Stimulated activated CD4-positive, alpha-beta T cell treated with anti-CD3 and anti-CD28 coated beads, Interleukin-1b, Interleukin-23, amount 100 ng/mL, for 4 hours (primary cell): ENCODE results near the gene RABIF.

Experiments
- DNase-seq, 2 donors: peaks; one replicate each; pipeline ENCODE4 v3.0.0-alpha.2; 2020; ENCODE audit warnings: low read depth in 2 of 2

The RABIF gene

DNA sequence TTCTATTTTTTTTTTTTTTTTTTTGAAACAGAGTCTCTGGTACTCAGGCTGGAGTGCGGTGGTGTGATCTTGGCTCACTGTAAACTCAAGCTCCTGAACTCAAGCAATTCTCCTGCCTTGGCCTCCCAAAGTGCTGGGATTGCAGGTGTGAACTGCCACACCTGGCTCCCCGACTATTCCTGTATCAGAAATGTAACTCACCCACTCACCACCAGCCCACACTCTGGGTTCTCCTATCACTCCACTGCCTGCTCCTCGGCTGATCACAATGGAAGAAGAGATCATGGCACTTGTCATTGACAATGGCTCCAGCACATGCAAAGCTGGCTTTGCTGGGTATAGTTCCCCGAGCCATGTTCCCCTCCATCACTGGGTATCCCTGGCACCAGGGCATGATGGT lies 15.9 kb downstream of the RABIF start:
- no peak for DNase-seq

DNA sequence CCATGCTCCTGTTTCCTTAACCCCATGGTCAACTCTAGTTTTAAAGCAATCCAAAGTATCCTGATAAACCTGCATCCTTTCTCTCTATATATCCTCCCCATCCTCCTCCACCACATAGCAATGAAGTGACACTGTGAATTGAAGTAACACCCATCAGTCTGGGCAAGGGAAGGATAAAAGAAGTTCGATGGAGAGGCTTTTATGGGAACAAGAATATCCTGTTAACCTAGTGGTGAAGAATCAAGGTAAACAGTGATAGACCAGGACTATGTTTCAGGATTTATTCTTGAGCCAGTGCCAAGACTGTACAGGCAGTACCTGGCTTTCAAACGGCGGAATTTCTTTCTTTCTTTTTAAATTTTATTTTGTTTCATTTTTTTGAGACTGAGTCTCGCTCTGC lies 17.6 kb downstream of the RABIF start:
- no peak for DNase-seq

DNA sequence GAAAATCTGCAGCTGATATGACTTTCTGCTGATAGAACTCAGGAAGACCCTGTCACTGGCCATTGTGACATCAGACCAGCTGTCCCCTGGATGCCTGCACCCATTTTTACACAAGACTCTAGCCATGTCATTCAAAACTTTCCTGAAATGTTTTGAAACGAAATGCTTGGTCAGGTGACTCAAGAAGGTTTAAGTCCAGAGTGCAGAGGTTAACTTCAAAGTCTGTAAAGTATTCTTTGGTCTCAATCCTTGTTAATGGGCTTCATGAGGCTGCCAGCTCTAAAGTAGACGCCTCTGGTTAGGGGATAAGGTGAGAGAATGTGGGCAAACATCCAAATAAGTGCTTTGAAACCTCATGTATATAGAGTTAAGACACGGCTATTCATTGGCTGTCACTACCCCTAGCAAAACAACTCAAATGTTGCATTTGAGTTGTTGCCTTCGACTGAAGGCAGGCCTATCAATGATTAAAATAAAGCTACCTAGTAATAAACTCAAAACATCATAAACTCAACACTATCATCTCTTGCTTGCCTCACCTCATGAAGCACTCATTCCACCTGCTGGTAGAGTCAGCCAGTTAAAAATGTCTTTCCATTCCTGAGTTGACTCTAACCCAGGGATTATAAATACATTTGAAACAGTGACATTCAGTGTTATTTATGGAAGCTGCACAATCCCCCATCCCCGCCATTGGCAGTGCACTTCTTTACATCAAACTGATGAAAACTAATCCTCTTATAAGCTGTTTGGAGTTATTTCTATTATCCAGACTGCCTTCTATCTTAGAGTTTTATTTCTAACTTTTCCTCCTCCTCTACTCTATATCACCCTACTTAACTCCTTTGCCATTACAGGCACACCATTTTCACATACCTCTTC lies 26.0 kb downstream of the RABIF start:
- no peak for DNase-seq

DNA sequence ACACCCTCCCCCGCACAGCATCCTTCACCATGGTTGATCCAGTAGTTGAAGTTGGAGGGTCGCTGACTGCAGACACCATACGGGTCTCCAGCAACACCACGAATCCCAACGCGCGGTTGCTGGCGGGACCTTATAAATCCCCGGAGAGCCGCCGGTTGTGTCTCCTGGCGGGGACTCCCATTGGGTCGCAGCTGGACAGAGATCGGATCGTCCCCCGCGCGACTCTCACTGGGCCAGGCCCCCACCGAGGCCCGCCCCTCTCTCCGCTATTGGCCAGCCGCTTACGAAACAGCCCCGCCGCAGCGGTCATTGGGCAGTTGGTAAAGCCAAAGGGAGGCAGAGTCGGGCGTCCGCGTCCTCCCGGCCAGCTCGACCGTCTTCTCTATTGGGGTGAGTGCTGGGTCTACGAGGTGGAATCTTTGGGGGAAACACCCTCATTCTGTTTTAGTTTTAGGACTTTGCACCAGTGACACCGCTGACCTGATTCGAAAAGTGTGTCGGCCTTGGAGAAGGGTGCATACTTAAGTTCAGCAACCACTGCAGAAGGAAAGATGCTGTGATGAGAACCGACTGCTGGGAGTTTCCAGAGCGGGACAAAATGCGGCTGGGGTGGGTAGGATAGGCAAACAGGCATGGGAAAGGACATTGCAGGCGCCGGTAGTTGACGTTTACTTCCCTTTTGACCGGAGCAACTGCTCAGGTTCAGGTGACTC lies 27.4 kb downstream of the RABIF start:
- no peak for DNase-seq

DNA sequence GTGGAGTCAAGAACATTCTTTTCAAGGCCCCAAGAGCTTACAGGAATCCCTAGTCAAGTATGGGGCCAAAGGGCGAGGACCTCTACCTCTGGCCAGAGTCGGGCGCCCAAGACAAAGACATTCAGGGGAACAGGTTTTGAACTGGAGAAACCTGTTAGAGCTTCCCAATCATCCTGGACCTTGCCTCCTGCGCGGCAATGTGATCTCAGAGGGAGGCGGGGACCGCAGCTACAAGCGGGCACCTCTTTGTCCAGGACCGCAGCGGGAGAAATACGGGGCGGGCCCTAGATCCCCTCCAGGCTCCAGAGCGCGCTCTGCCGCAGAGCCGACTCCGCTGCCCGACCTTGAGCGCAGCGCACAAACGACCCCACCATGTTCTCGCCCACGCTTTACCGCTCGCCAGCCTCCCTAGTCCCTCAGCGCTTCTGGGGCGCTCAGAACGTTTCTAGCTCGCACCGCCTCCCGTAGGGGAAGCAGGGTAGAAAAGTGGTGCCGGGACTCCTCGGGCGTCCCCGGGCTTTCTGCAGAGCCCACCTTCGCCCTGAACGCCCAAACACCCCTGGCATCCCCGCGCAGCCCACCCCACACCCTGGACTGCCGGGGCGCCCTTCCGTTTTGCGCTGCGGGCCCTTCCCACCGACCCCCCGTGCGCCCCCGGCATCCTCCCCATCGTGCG lies 28.1 kb downstream of the RABIF start:
- peak in 1 of 2 donors; percentile 15 for DNase-seq

DNA sequence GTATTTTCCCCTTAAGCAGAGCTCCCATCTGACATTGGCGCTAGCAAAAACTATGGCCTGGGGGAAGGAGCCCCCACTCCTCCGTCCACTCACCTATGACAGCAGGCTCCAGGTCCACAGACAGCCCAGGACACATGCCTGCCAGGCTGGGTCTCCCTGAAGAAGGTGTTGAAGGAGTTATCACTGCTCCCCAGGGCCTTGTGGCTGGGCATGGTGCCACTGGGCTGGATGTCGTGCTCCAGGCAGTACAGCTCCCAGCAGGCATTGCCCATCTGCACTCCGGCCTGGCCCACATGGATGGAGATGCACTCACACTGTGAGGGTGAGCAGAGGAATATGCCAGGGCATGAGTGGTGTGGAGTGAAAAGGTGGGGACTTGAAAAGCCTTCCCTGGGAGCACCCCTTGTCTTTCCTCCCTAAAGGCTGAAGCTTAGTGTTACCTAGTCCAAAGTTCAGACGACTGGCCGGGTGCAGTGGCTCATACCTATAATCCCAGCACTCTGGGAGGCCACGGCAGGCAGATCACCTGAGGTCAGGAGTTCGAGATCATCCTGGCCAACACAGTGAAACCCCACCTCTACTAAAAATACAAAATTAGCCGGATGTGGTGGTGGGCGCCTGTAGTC lies 30.0 kb downstream of the RABIF start:
- no peak for DNase-seq

DNA sequence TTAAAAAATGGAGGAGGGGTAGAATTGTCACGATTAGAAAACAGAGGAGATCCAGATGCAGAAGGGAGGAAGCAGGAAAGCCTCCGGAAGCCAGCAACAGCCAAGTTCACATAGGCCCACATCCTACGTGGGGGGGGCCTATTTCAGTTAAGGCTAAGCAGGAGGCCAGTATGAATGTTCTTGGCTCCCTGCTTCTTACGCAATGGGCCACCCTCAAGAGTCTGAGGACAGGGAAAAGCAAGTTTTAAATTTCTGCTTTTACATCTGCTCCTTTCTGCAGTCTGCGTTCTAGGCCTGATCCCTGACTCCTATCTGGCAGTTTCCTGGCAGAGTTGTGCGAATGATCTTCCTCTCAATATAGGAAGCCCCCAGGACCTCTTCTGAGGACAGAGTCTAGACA lies 30.6 kb downstream of the RABIF start:
- DNase-seq: no peak

DNA sequence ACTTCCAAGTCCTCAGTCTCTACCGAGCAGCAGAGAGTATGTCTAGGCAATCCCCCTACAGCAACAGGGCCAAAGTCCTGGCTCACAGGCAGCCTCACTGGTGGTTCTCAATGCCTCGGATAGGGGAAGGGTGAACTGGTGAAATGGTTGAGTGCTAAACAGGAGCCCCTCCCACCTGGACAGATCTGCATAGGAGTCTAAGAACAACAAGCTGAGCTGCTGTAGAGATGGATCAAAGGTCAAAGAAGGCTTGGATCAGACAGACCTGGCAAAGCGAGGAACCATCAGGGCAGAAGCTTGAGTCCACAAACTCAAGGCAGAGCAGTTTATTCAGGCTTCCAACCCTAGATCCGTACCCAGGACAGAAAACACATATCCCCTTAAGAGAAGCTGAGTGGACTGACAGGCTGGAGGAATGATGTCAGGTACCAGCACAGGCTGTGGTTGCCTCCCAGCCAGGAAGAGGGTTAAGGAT lies 31.8 kb downstream of the RABIF start:
- no peak for DNase-seq

DNA sequence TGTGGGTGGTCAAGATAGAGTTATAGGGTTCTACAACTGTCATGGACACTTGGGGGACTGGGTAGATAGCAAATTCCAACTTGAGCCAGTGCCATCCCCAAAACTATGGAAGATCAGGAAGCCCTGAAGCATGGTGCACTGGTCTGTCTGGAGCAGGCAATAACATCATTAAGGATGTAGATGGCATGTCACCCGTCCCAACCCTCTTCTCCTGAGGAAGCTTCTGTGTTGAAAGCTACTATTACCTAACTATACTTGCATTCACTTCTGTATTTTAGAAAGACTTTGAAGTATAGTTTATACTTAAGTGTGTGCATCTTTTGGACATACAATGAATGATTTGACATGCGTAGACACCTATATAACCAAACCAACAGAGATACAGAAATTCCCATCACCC lies 32.9 kb downstream of the RABIF start:
- no peak for DNase-seq

DNA sequence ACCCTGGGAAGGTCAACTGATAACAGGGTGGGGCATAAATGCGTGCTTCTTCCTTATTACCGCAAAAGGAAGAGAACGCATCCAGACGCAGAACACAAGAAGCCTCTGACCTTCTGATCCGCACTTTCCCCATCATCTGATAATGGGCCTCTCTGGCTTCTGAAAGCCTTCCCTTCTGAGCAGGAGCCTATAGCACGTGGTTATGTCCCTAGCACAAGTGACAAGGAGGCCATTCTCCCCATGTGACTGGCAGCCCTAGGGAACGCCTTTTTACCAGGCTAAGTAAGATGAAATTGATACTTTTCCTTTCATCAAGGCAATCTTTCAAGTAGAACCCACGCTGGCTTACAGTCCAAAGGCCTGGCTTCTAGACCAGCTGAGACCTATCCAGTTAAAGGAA lies 34.2 kb downstream of the RABIF start:
- DNase-seq: no peak

DNA sequence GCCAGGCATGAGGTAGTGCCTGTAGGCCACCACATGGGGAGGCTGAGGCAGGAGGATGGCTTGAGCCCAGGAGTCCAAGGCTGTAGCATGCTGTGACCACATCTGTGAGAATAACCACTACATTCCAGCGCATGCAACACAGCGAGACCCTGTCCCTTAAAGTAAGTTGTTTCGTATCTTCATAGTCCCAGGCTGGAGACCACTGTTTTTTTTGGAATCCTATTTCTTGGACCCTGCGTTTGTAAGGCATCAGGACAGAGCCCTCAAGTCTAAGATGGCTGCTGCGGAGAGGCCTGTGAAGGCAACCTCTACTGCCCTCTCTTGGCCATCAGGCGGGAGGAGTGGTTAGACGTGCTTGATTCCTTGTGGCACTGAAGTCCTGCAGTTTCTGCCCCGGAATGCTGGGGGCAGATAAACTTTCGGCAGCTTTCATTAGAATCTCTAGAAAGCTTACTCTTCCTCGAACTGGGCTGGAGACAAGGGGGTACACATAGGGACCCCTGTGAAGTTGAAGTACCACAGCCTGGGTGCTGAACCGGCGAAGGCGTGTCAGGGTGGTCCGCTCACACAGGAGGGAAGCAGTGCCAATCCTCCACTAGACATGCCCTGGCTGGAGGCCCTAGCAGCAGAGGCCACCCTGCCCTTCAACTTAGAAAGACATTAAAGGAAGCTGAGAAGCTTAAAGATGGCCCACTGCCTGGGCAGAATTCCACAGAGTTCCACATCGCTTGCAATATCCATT lies 36.6 kb downstream of the RABIF start:
- DNase-seq: peak in 1 of 2 donors; percentile 23

DNA sequence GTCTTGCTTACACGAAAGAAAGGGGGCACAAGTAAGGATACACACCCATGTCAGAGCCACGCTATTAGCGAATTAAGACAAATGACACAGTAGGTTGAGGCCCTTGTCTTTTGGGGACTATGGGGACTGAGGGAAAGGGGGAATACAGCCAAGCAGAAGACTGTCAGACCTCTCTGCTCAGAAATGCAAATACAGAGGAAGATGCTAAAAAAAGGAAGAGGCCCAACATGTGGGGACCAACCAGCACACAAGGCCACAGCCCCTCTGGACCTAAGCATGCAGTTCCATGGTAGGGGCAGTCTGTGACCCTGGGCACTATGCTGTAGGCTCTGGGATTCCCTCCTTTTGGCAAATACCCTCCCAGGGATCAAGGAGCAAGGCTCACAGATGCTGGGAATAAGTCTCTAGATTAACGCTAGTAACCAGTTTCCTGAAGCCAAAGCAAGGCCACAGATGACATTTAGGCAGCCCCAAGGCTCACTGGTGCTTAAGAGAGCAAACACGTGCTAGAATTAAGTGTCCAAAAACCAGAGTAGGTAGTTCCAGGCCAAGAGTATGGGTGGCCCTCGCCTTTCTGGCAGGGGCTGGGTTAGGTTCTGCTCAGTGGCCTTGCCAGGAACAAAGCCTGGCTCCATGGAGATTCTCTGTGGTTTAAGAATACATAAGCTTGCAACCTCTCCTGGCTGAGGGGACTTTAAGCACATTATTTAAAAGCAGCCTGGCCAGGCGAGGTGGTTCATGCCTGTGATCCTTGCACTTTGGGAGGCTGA lies 38.2 kb downstream of the RABIF start:
- no peak for DNase-seq

DNA sequence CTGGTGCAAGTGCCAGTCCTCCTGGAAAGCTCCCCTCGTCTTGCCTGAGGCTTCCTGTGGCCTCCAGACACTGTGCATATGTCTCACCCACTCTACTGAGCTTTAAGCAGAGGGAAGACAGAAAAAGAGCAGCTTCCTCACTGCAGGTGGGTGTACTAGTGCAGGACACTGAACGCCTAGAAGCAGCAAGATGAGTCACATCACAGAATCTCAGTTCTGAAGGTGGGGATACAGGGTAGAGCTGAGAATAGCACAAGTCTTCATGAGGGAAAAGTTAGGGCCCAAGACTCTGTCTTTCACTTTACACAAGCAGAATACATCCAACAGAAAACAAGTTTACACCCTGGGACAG lies 40.8 kb downstream of the RABIF start:
- DNase-seq: no peak

DNA sequence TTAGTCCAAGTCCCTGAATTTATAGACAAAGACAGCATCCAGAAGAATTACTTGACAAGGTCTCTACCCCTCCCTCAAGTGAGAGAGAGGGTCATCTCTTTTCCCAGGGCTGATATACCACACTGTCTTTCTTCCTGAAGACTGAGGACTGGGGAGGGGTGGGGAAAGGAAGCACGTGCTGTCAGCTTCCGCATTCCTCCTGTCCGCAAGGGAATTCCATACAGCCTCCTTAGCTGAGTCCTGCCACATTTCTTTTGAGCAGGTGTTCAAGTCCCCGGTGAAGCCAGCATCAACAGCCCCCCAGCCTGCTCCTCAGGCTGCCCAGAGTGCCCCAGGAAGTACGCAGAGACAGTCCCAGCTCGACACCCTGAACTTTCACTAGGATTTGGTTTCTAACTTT lies 44.0 kb downstream of the RABIF start:
- DNase-seq: no peak

DNA sequence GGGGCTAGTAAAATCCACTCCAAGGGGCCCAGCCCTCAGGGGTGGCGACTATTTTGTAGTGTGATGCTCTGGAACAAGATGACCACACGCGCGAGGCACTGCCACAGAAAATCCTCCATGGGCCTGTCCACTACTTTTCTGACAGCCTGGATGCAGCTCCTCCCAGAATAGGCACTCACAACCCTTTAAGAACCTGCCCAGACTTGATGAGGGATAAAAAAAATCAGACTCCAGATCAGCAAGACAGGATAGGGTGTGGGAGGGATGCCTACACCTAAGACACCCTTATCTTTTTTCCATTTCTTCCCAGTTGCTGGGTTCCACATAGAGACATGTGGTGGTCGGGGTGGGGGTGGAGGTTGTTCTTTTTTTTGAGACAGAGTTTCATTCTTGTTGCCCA lies 44.7 kb downstream of the RABIF start:
- DNase-seq: no peak

DNA sequence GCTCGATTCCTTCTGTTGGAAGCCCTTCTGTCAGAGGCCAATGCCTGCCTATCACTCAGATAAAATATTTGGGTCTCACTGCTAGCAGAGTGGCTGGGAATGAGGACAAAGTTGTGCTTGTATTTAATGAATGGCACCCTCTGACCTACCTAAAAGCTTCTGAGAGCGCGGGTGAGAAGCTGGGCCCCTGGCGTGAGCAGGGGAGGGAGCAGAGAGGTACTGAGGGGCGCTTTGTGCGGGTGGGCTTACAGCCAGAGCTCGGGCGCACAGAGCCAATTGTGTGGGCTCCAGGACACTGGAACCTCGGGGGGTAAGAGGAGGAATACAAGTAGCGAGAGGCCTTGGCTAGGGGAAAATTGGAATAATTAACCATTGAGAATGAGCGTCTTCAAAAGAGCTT lies 45.9 kb downstream of the RABIF start:
- no peak for DNase-seq

DNA sequence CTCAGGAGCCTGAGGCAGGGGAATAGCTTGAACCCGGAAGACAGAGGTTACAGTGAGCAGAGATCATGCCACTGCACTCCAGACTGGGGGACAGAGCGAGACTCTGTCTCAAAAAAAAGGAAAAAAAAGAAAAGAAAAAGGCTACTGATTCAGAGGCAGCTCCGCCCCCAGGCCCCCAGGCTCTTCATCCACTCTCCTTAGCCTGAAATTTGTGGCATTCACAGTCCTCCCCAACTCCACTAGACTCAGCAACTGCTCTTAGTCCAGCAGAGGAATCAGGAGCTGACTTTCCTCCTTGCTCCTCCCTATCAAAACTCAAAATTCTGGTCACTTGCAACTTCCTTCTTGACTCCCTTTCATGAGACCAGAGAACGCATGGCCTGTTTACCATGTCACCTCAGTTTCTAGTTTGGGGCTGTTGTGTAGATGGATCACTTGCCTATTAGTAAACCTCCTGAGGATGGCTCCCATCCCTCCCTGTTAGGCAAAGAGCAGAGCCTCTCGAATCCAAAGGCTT lies 51.1 kb downstream of the RABIF start:
- no peak for DNase-seq

DNA sequence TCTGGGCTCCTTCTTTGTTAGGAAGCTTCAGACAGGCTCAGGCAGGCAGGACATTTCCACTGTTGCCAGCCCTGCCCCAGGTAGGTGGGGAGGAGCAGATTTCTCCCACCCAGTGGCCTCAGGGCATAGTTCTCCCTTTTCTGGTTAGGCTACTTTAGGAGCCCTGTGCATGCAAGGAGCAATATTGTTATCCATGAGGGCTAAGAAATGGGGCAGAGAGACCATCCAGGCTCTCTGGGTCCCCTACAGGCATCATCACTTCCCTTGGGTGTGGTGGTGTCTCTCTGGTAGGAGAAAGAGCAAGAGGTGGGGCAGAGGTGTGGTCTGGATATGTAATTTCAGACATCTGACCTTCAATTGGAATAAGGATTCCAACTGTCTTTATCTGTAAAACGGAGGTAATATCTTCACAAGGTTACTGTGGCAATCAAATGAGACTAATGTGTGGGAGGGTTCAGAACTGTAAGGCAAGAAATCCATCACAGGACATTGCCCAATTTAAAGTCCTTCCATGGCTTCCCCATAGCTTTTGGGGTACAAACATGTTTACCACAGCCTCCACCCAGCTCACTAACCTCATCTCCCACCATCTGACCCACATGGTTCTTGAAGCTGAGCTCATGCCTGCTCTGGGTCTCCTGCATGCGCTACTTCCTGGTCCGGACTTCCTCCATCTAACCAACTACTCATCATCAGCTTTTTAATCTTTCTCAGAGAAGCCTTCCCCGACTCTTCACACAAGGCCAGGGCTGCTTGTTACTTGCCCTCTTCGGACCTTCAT lies 52.1 kb downstream of the RABIF start:
- DNase-seq: no peak

DNA sequence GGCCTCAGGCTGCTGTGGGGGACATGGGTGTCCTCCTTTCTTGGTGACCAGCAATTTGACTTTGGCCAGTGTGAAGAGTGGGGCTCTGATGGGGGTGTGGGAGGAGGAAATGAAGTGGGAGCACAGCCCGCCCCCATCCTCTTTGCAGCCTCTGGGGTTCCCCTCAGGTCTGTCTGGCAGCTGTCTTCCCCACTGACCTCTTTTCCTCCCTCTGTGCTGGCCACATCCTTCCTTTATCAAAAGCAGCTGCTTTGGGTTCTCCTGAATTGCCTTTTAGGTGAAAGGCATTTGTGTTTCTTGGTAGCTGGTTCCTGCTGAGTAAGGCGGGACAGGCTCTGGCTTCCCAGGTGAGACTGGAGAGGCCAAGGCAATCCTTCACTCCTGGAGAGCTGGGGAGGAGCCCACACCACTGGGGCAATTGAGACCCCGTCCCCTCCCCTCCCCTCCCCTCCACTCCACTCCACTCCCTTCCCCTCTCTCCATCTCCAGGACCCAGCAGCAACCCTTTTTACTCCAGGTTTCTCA lies 53.3 kb downstream of the RABIF start:
- DNase-seq: no peak
